Measurements from ENCODE around the gene PPL. TPM values are rescaled to one million over a fixed set of nuclear protein-coding genes. Genes with fewer than 3 reads are reported as not detected.
A peak's percentile ranks its signal among the peaks of the same experiment; 100 is the strongest.

PPL gene
- total and polyA plus RNA-seq, 3 donors from 2014 or later: 5.4 to 6.8 (median 6.1) TPM

GRCh38 chr16:4846503-4846900 lies 90.4 kb downstream of the PPL start:
- Histone ChIP-seq H3K9me3 (no peaks in the 10 kb centered on the region), H3K4me1 (peaks cover 16% of the 10 kb centered on the region), H3K27me3 (no peaks in the 10 kb centered on the region), H3K36me3 (ENCODE audit: low read depth, missing control alignments) (no peaks in the 10 kb centered on the region), H3K4me3 (peak overlapping the region; percentile 81 to 96), H3K27ac (peak overlapping the region; percentile 83 to 96)
- 0% methylated on average over 5 to 27 of the region's 27 CpGs for WGBS, 2 donors
- intact Hi-C loops (cut with DNase I; ENCODE audit: low total_unique reads): no loop called here
- peak; percentile 79 for DNase-seq
- no peak for TF ChIP-seq CTCF (IDR thresholded peaks at IDR 0.05)
- no peak for TF ChIP-seq POLR2A (IDR thresholded peaks at IDR 0.05)

GRCh38 chr16:4840984-4841383 lies 96.0 kb downstream of the PPL start:
- intact Hi-C loops (cut with DNase I; ENCODE audit: low total_unique reads): no loop called here
- 77 to 78% methylated on average over 5 of the region's 5 CpGs for WGBS, 2 donors
- Histone ChIP-seq H3K27ac (no peak overlapping the region), H3K36me3 (ENCODE audit: low read depth, missing control alignments) (no peaks in the 10 kb centered on the region), H3K4me3 (no peak overlapping the region), H3K27me3 (no peaks in the 10 kb centered on the region), H3K9me3 (no peaks in the 10 kb centered on the region), H3K4me1 (peaks cover 1% of the 10 kb centered on the region)
- no peak for DNase-seq
- no peak for TF ChIP-seq POLR2A (IDR thresholded peaks at IDR 0.05)
- TF ChIP-seq CTCF (IDR thresholded peaks at IDR 0.05): no peak

- H3K27ac ChIP-seq: no peak overlapping the region
- no peak overlapping the region for H3K4me3 ChIP-seq
- WGBS, 2 donors: 90 to 93% methylated on average over 5 of the region's 5 CpGs
- no peak for DNase-seq
- intact Hi-C loops (cut with DNase I; ENCODE audit: low total_unique reads): no loop called here
- no peaks in the 10 kb centered on the region for H3K36me3 ChIP-seq (ENCODE audit: low read depth, missing control alignments)
- TF ChIP-seq POLR2A (IDR thresholded peaks at IDR 0.05) (no peak), CTCF (IDR thresholded peaks at IDR 0.05) (no peak)
- H3K27me3 ChIP-seq: no peaks in the 10 kb centered on the region
- no peaks in the 10 kb centered on the region for H3K4me1 ChIP-seq
- no peaks in the 10 kb centered on the region for H3K9me3 ChIP-seq
Observed at GRCh38 chr16:4839942-4840341, 97.0 kb downstream of the PPL start.

- no peak for TF ChIP-seq CTCF (IDR thresholded peaks at IDR 0.05)
- no peak for TF ChIP-seq POLR2A (IDR thresholded peaks at IDR 0.05)
- Histone ChIP-seq H3K27me3 (no peaks in the 10 kb centered on the region), H3K36me3 (ENCODE audit: low read depth, missing control alignments) (no peaks in the 10 kb centered on the region), H3K9me3 (no peaks in the 10 kb centered on the region), H3K4me1 (no peaks in the 10 kb centered on the region), H3K4me3 (no peak overlapping the region), H3K27ac (no peak overlapping the region)
- DNase-seq: no peak
- 92 to 96% methylated on average over 13 of the region's 13 CpGs for WGBS, 2 donors
- intact Hi-C loops (cut with DNase I; ENCODE audit: low total_unique reads): no loop called here
Observed at GRCh38 chr16:4837733-4838501, 99.0 kb downstream of the PPL start.

GRCh38 chr16:4836727-4837126 lies 100.2 kb downstream of the PPL start:
- TF ChIP-seq POLR2A (IDR thresholded peaks at IDR 0.05) (no peak), CTCF (IDR thresholded peaks at IDR 0.05) (no peak)
- intact Hi-C loops (cut with DNase I; ENCODE audit: low total_unique reads): no loop called here
- no peaks in the 10 kb centered on the region for H3K36me3 ChIP-seq (ENCODE audit: low read depth, missing control alignments)
- no peaks in the 10 kb centered on the region for H3K9me3 ChIP-seq
- no peak overlapping the region for H3K27ac ChIP-seq
- no peaks in the 10 kb centered on the region for H3K27me3 ChIP-seq
- H3K4me1 ChIP-seq: no peaks in the 10 kb centered on the region
- no peak overlapping the region for H3K4me3 ChIP-seq
- WGBS, 2 donors: 95 to 96% methylated on average over 2 of the region's 2 CpGs
- no peak for DNase-seq

Measured in testis (tissue), 3 donors.